H9 (cell line): ENCODE measurements around the gene ZNF816. TPM values are rescaled to one million over a fixed set of nuclear protein-coding genes. Genes with fewer than 3 reads are reported as not detected.

ENCODE experiments used
- DNase-seq: peaks from one replicate; pipeline ENCODE4 v3.0.0-alpha.2; 2017
- H2AFZ ChIP-seq: one replicate; pipeline ENCODE4 v1.6.1; 2013; ENCODE audit warnings: mild to moderate bottlenecking, low read length, control low read depth, moderate library complexity
- H2AK5ac ChIP-seq: 2 replicates; pipeline ENCODE4 v1.6.1; 2013; ENCODE audit warnings: low read length, control low read depth, mixed read lengths; ENCODE audit not compliant: insufficient read length
- H2BK120ac ChIP-seq: one replicate; pipeline ENCODE4 v1.6.1; 2013; ENCODE audit warnings: low read depth, mild to moderate bottlenecking, low read length, control low read depth, inconsistent platforms; ENCODE audit not compliant: poor library complexity, severe bottlenecking
- H2BK12ac ChIP-seq: 2 replicates; pipeline ENCODE4 v1.6.1; 2013; ENCODE audit warnings: low read length, control low read depth, mixed read lengths, low read depth; ENCODE audit not compliant: insufficient read length
- H2BK15ac ChIP-seq: 2 replicates; pipeline ENCODE4 v1.6.1; 2013; ENCODE audit warnings: low read depth, low read length, control low read depth
- H2BK20ac ChIP-seq: one replicate; pipeline ENCODE4 v1.6.1; 2013; ENCODE audit warnings: low read depth, mild to moderate bottlenecking, low read length, control low read depth, inconsistent platforms; ENCODE audit not compliant: poor library complexity, severe bottlenecking
- H2BK5ac ChIP-seq: 2 replicates; pipeline ENCODE4 v1.6.1; 2013; ENCODE audit warnings: low read length, control low read depth, mixed read lengths; ENCODE audit not compliant: insufficient read length
- H3K14ac ChIP-seq: 2 replicates; pipeline ENCODE4 v1.6.1; 2013; ENCODE audit warnings: low read length, control low read depth; ENCODE audit not compliant: insufficient read depth
- H3K18ac ChIP-seq: 2 replicates; pipeline ENCODE4 v1.6.1; 2013; ENCODE audit warnings: low read depth, mild to moderate bottlenecking, mixed read lengths, low read length, control low read depth; ENCODE audit not compliant: insufficient read length
- H3K23ac ChIP-seq: 2 replicates; pipeline ENCODE4 v1.6.1; 2013; ENCODE audit warnings: low read length, control low read depth, mixed read lengths, low read depth; ENCODE audit not compliant: insufficient read length
- H3K23me2 ChIP-seq: 2 replicates; pipeline ENCODE4 v1.6.1; 2013; ENCODE audit warnings: low read depth, mild to moderate bottlenecking, mixed read lengths, low read length, control low read depth; ENCODE audit not compliant: insufficient read length, poor library complexity, severe bottlenecking
- H3K27ac ChIP-seq: 2 replicates; pipeline ENCODE4 v1.5.1; 2013; ENCODE audit warnings: low read length, control low read depth, mixed read lengths, low read depth; ENCODE audit not compliant: insufficient read length
- H3K27me3 ChIP-seq: 2 replicates; pipeline ENCODE4 v1.6.1; 2013; ENCODE audit warnings: low read length, control low read depth, inconsistent platforms; ENCODE audit not compliant: insufficient read depth
- H3K4ac ChIP-seq: 2 replicates; pipeline ENCODE4 v1.6.1; 2013; ENCODE audit warnings: low read depth, mild to moderate bottlenecking, control low read depth, inconsistent platforms, low read length, moderate library complexity
- H3K4me1 ChIP-seq: 2 replicates; pipeline ENCODE4 v1.6.1; 2013; ENCODE audit warnings: low read length, control low read depth, inconsistent platforms; ENCODE audit not compliant: insufficient read depth
- H3K4me2 ChIP-seq: 2 replicates; pipeline ENCODE4 v1.6.1; 2013; ENCODE audit warnings: low read length, control low read depth, mixed read lengths; ENCODE audit not compliant: insufficient read length, insufficient read depth
- H3K56ac ChIP-seq: 2 replicates; pipeline ENCODE4 v1.6.1; 2013; ENCODE audit warnings: low read depth, mild to moderate bottlenecking, mixed read lengths, low read length, control low read depth; ENCODE audit not compliant: insufficient read length
- H3K79me1 ChIP-seq: 2 replicates; pipeline ENCODE4 v1.6.1; 2013; ENCODE audit warnings: low read depth, mild to moderate bottlenecking, moderate library complexity, low read length, control low read depth, inconsistent platforms; ENCODE audit not compliant: insufficient read depth, poor library complexity, severe bottlenecking
- H3K79me2 ChIP-seq: 2 replicates; pipeline ENCODE4 v1.6.1; 2013; ENCODE audit warnings: low read length, control low read depth, inconsistent platforms; ENCODE audit not compliant: insufficient read depth
- H3K9ac ChIP-seq: 2 replicates; pipeline ENCODE4 v1.6.1; 2013; ENCODE audit warnings: low read length, control low read depth, mixed read lengths; ENCODE audit not compliant: insufficient read length; ENCODE audit errors: extremely low read depth
- H3K9me3 ChIP-seq: one replicate; pipeline ENCODE4 v1.6.1; 2013; ENCODE audit warnings: low read depth, low read length, inconsistent platforms; ENCODE audit not compliant: control insufficient read depth
- H3T11ph ChIP-seq: one replicate; pipeline ENCODE4 v1.6.1; 2013; ENCODE audit warnings: mild to moderate bottlenecking, low read length, control low read depth, inconsistent platforms
- H4K20me1 ChIP-seq: one replicate; pipeline ENCODE4 v1.6.1; 2013; ENCODE audit not compliant: control insufficient read depth, insufficient read length, insufficient read depth
- H4K5ac ChIP-seq: 2 replicates; pipeline ENCODE4 v1.6.1; 2013; ENCODE audit warnings: low read depth, mild to moderate bottlenecking, mixed read lengths, low read length, control low read depth; ENCODE audit not compliant: insufficient read length
- H4K8ac ChIP-seq: replicated peaks from 2 replicates; pipeline ENCODE4 v1.6.1; 2013; ENCODE audit warnings: low read length, control low read depth, mixed read lengths, low read depth; ENCODE audit not compliant: insufficient read length
- H4K91ac ChIP-seq: 2 replicates; pipeline ENCODE4 v1.6.1; 2013; ENCODE audit warnings: low read depth, mild to moderate bottlenecking, moderate library complexity, mixed read lengths, low read length, control low read depth; ENCODE audit not compliant: insufficient read length
- H3K27ac Mint-ChIP-seq, 3 experiments: 2 replicates in 2 of 3; 3 replicates in 1 of 3; pipeline ENCODE4 v1.8.0; 2020 to 2021; ENCODE audit warnings: mixed read lengths in 3 of 3, mild to moderate bottlenecking in 1 of 3, moderate library complexity in 1 of 3
- H3K27me3 Mint-ChIP-seq: 2 replicates; pipeline ENCODE4 v1.8.0; 2021; ENCODE audit warnings: low read depth, mild to moderate bottlenecking, moderate library complexity, mixed read lengths
- H3K36me3 Mint-ChIP-seq, 3 experiments: 2 replicates in 2 of 3; 3 replicates in 1 of 3; pipeline ENCODE4 v1.8.0; 2020 to 2021; ENCODE audit warnings: low read depth in 3 of 3, mixed read lengths in 3 of 3; ENCODE audit not compliant: insufficient read depth in 1 of 3
- H3K4me1 Mint-ChIP-seq, 2 experiments: 2 replicates each; pipeline ENCODE4 v1.8.0; 2020; ENCODE audit warnings: mixed read lengths in 2 of 2
- H3K4me3 Mint-ChIP-seq, 2 experiments: 2 replicates in 1 of 2; 3 replicates in 1 of 2; pipeline ENCODE4 v1.8.0; 2020 to 2021; ENCODE audit warnings: mild to moderate bottlenecking in 2 of 2, mixed read lengths in 2 of 2, moderate library complexity in 1 of 2
- H3K9me3 Mint-ChIP-seq, 2 experiments: 2 replicates in 1 of 2; 3 replicates in 1 of 2; pipeline ENCODE4 v1.8.0; 2020; ENCODE audit warnings: mild to moderate bottlenecking in 2 of 2, mixed read lengths in 2 of 2, moderate library complexity in 1 of 2
- WGBS: extraction: QIAGEN DNeasy Blood & Tissue Kit; methylation state at CpG from one replicate; pipeline ENCODE4 v1.1.7; 2013; ENCODE audit warnings: missing lambda C conversion rate, low lambda C conversion rate, mixed read lengths; ENCODE audit not compliant: insufficient read length; ENCODE audit errors: extremely low coverage; 5-methylcytosine and 5-hydroxymethylcytosine counted together
- total RNA-seq: library from RNA; stranded (reverse); gene quantifications from 2 replicates; pipeline ENCODE4 v1.2.1, GENCODE V29; 2021
- TF ChIP-seq, protein P1 (sequence below): fragments of 200-600 bp; sonication (generic); conservative IDR thresholded peaks from 3 replicates; pipeline ENCODE4 v1.8.0; 2021; ENCODE audit warnings: antibody characterized with exemption, mild to moderate bottlenecking

ZNF816 gene
- total RNA-seq, 1 experiment from 2014 or later, result 15.1 TPM

DNA sequence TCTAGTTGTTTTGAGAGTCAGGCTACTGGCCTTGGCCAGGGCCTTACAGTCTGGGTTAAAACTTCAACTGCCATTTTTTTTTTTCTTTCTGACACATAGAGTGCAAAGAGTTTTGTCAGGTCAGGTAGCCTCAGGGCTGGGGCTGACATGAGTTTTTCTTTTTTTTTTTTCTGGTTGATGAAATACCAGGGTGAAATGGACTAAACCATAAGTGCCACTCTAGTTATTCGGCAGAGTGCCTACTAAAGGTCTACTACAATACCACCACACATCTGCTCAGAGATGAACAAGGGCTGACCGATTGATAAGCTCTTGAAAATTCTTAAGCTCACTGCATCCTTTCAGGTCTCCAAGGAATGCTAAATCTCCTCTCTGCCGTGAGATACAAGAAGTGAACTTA lies 60.8 kb downstream of the ZNF816 start:
- Histone ChIP-seq H2BK12ac (no peak overlapping the region), H4K91ac (no peak overlapping the region), H2BK120ac (no peak overlapping the region), H2BK20ac (no peak overlapping the region), H3K79me2 (no peaks in the 10 kb centered on the region), H3K23ac (no peak overlapping the region), H3K9me3 (no peaks in the 10 kb centered on the region), H3K4ac (no peak overlapping the region), H3K27ac (no peak overlapping the region), H4K20me1 (no peaks in the 10 kb centered on the region), H3K56ac (no peak overlapping the region), H3K9ac (no peak overlapping the region), H2BK15ac (no peak overlapping the region), H2BK5ac (no peak overlapping the region), H2AFZ (no peak overlapping the region), H2AK5ac (no peak overlapping the region), H3K4me2 (no peak overlapping the region), H3K23me2 (peaks cover under 1% of the 10 kb centered on the region), H4K5ac (no peak overlapping the region), H3K14ac (no peak overlapping the region), H3T11ph (no peak overlapping the region), H4K8ac (no peak overlapping the region), H3K27me3 (no peaks in the 10 kb centered on the region), H3K18ac (no peak overlapping the region), H3K79me1 (no peaks in the 10 kb centered on the region), H3K4me1 (peaks cover 2% of the 10 kb centered on the region; the same call in 1 of the 2 replicates)
- Mint-ChIP-seq H3K4me3 (no peak overlapping the region), H3K27ac (peak overlapping the region in 1 of 3 experiments; percentile 55; a peak in 1 of 7 replicates), H3K9me3 (peaks cover 0 to 7% of the 10 kb centered on the region in 2 experiments; a peak in 2 of 5 replicates), H3K36me3 (peaks cover 15 to 25% (median 20%) of the 10 kb centered on the region in 3 experiments), H3K4me1 (peaks cover 33 to 35% of the 10 kb centered on the region in 2 experiments), H3K27me3 (no peaks in the 10 kb centered on the region)
- DNase-seq, result no peak
- WGBS, result no CpG with 5 or more reads among the region's 3 CpGs
- TF ChIP-seq, protein P1, sequence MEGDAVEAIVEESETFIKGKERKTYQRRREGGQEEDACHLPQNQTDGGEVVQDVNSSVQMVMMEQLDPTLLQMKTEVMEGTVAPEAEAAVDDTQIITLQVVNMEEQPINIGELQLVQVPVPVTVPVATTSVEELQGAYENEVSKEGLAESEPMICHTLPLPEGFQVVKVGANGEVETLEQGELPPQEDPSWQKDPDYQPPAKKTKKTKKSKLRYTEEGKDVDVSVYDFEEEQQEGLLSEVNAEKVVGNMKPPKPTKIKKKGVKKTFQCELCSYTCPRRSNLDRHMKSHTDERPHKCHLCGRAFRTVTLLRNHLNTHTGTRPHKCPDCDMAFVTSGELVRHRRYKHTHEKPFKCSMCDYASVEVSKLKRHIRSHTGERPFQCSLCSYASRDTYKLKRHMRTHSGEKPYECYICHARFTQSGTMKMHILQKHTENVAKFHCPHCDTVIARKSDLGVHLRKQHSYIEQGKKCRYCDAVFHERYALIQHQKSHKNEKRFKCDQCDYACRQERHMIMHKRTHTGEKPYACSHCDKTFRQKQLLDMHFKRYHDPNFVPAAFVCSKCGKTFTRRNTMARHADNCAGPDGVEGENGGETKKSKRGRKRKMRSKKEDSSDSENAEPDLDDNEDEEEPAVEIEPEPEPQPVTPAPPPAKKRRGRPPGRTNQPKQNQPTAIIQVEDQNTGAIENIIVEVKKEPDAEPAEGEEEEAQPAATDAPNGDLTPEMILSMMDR, result no peak

Other genes starting within 250 kb of the ZNF816 start
- gene ZNF611, start 227.8 kb downstream of the ZNF816 start, total RNA-seq, result 25.1 and 25.6 TPM in 2 replicates
- 8.0 and 9.3 TPM in 2 replicates for gene ZNF600, start 176.1 kb downstream of the ZNF816 start, total RNA-seq
- gene ZNF28, start 141.2 kb downstream of the ZNF816 start, total RNA-seq, result 23.6 and 31.3 TPM in 2 replicates
- gene ZNF468, start 105.3 kb downstream of the ZNF816 start, total RNA-seq, result 34.0 and 34.7 TPM in 2 replicates
- gene ZNF320, start 65.2 kb downstream of the ZNF816 start, total RNA-seq, result 20.2 and 26.1 TPM in 2 replicates
- gene ZNF888, start 39.5 kb downstream of the ZNF816 start, total RNA-seq, result 12.1 and 13.4 TPM in 2 replicates
- gene ERVV-1, start 51.0 kb upstream of the ZNF816 start, total RNA-seq, result not detected in 2 replicates
- not detected in 2 replicates for gene ERVV-2, start 81.9 kb upstream of the ZNF816 start, total RNA-seq
- 31.1 and 31.7 TPM in 2 replicates for gene ZNF160, start 140.5 kb upstream of the ZNF816 start, total RNA-seq
- gene ZNF415, start 170.0 kb upstream of the ZNF816 start, total RNA-seq, result 10.3 and 12.3 TPM in 2 replicates
- 17.8 and 18.8 TPM in 2 replicates for gene ZNF347, start 196.2 kb upstream of the ZNF816 start, total RNA-seq
- 3.7 and 3.8 TPM in 2 replicates for gene ZNF665, start 230.5 kb upstream of the ZNF816 start, total RNA-seq